GM11168 (cell line): ENCODE data around the gene CHFR.
"Not testable (repeated sequence)": the region's sequence is repeated elsewhere in the genome, so short reads cannot be mapped to it uniquely, and the experiment has no call there.

Source experiments
- in situ Hi-C: fragments of 300-500 bp; cut with MboI; formaldehyde crosslinking; loops from one replicate; pipeline ENCODE4 v1.12.0; 2022; ENCODE audit warnings: low sequenced_read_pairs; ENCODE audit not compliant: unreplicated experiment

CHFR gene

DNA sequence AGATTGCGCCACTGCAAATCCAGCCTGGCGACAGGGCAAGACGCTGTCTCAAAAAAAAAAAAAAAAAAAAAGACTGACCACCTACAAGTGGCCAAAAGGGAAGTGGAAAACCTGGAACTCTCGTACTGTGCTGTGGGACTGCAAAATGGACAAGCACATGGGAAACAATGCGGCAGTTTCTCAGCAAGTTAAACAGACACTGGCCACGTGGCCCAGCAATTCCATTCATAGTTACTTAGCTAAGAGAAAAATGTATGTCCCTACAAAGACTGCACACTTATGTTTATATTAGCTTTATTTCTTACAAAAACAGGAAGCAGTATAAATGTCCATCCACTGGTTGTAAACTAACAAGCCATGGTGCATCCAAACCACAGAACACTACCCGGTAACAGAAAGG, 5.6 kb downstream of the CHFR start:
- in situ Hi-C loops, result no loop called here

DNA sequence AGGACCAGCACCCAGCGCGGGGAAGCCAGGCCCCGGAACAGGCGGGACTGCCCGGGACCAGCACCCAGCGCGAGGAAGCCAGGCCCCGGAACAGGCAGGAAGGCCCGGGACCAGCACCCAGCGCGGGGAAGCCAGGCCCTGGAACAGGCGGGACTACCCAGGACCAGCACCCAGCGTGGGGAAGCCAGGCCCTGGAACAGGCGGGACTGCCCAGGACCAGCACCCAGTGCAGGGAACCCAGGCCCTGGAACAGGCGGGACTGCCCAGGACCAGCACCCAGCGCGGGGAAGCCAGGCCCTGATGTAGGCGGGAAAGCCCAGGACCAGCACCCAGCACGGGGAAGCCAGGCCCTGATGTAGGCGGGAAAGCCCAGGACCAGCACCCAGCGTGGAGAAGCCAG, 12.8 kb downstream of the CHFR start:
- in situ Hi-C loops, result not testable (repeated sequence)

DNA sequence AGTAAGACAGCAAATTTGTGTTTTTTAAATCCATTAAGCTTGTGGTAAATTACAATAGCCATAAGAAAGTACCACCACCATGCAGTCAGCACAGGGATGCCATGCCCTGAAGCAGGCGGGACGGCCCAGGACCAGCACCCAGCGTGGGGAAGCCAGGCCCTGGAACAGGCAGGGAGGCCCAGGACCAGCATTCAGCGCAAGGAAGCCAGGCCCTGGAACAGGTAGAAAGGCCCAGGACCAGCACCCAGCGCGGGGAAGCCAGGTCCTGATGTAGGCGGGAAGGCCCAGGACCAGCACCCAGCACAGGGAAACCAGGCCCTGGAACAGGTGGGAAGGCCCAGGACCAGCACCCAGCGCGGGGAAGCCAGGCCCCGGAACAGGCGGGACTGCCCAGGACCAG, 13.2 kb downstream of the CHFR start:
- in situ Hi-C loops, result no loop called here

DNA sequence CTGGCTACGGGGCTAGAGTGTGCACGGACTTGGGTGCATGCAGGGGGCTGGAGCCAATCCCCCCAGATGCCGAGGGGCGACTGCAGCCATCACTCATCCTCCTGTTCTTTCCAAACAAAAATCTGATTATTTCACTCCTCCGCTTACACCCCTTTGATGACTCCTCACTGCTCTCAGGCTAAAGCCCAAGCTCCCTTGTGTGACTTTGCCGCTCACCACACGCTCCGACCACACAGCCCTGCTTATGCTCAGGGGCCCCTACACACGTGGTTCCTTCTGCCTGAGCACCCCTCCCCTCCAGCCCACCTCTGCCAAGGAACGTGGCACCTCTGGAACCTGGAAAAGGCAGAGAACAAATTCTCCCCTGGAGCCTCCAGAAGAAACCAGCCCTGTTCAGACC, 13.7 kb downstream of the CHFR start:
- in situ Hi-C loops, result no loop called here

DNA sequence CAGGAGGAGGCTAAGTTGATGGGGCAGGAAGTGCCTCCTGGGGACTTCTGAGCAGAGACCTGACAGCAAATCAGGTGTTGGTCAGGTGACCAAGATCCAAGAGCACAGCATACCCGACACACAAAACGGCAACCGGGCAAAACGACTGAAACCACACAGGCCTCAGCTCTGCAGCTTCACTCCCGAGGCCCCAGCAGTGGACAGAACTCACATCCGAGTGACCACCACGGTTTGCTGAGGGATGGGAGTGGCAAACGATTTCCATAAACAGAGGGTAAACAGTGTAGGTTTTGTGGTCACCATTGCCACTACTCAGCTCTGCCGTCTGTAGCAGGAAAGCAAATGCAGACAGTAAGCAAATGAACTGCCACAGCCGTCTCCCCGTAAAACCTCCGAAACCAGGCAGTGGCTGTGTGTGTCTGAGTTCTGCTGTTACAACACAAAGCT, 14.4 kb downstream of the CHFR start:
- in situ Hi-C loops, result no loop called here

DNA sequence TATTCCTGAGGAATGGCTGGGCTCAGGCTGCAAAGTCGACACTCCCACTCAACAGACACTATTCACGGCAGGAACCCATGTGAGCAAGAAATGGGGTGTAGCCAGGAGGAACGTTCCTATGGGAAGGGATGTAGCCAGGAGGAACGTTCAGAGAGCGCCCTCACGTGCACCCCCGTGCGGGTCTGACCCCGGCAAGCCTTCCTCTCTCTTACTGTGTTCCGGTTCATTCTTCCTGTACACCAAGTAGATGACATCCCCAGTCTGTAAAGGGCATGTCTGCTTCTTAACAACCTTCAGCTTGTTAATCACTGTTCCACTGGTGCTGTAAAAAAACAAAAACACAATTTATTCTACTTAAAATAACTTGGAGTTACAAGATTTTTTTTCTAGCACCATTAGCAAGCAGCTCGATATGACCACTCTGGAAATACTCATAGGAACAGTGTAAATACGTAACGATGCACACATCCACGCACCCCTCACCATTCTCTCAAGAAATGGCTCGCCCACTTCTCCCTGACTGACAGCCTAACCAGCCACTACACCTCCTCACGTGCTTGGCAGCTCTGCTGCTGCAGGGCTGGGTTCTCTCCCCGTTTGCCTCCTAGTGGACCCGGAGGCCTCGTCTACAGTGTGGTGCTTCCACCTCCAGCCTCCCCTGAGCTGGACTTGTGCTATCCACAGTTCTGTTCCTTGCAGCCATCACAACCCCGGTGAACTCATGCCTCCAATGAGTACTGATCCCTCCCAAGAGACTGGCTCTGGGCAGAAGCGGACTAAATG, 15.1 kb downstream of the CHFR start:
- in situ Hi-C loops, result no loop called here

DNA sequence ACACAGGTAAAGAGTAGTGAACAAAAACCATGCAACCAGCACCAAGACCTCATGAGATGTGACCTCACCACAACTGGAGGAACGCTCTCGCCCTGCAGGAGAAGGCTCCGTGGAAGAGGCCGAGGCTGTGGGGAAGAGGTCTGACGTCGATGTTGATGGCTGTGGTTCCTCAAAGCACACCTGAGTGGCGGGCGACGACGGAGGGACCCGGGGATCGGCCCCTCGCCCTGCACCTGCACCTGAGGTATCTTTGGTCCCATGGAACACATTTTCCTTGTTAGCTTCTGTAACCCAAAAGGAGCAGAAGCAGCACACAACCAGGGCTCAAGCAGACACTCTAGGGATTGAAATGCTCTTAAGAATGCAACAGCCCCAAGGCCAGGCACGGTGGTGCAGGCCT, 17.9 kb downstream of the CHFR start:
- in situ Hi-C loops, result no loop called here

DNA sequence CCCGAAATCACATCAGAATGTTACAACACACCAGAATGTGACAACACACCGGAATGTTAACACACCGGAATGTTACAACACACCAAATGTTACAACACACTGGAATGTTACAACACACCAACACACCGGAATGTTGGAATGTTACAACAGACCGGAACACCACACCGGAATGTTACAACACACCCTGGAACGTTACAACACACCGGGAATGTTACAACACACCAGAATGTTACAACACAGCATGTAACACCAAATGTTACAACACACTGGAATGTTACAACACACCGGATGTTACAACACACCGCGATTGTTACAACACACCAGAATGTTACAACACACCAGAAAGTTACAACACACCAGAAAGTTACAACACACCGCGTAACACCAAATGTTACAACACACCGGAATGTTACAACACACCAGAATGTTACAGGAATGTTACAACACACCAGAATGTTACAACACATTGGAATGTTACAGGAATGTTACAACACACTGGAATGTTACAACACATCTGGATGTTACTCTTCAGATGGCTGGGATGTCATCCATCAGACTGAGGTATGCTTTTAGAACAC, 21.1 kb downstream of the CHFR start:
- in situ Hi-C loops, result no loop called here

DNA sequence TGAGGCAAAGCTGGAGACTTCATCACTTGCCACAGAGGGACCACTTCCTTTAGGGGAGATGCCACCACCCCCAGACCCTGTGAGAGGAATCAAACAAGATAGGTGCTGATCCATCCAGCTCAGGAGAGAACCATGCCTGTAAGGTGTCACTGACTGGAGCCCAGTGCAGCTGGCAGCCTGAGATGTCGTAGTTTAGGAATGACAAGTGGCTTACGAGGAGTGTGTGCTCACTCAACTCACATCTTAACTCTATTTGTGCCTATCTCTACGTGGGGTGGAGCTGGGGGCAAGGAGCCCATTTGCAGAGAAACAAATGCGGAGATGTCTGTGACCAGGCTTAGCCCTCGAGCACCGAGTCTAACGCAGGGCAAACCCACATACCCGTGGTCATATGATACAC, 25.8 kb downstream of the CHFR start:
- in situ Hi-C loops, result no loop called here

DNA sequence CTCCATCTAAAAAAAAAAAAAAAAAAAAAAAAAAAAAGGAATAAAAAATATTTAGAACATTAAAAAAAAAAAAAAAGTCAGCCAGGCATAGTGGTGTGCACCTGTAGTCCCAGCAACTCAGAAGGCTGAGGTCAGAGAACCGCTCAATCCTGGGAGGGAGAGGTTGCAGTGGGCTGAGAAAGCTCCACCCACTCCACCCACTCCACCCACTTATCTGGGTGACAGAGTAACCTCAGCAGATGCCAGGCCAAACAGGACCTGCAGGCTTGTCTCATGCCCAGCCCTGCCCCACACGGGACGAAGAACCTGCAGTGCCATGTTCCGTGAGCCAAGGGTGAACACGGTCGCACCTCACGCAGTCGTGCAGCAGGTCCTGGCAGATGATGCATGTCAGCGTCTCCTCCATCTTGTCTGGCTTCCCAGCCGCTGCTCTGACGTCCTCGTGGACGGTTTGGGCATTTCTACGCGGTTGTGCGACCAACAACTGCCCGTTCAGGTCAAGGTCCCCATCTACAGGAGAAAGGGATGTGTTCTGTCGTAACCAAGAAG, 28.6 kb downstream of the CHFR start:
- in situ Hi-C loops, result no loop called here

DNA sequence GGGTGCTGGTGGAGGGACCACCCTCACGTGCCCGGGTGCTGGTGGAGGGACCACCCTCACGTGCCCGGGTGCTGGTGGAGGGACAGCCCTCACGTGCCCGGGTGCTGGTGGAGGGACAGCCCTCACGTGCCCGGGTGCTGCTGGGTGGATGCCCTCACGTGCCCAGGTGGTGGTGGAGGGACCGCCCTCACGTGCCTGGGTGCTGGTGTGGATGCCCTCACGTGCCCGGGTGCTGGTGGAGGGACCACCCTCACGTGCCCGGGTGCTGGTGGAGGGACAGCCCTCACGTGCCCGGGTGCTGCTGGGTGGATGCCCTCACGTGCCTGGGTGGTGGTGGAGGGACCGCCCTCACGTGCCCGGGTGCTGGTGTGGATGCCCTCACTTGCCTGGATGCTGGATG, 30.4 kb downstream of the CHFR start:
- in situ Hi-C loops, result not testable (repeated sequence)

DNA sequence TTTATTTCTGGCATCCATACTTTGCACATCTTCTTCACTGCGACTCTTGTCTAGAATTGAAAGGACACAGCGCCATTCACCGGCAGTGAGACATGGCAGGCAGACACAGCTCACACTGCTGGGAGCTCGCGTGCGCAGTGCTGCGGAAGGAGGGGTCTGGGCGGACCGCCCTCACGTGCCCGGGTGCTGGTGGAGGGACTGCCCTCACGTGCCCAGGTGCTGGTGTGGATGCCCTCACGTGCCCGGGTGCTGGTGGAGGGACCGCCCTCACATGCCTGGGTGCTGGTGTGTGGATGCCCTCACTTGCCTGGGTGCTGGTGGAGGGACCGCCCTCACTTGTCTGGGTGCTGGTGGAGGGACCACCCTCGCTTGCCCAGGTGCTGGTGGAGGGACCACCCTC, 30.8 kb downstream of the CHFR start:
- in situ Hi-C loops, result no loop called here

DNA sequence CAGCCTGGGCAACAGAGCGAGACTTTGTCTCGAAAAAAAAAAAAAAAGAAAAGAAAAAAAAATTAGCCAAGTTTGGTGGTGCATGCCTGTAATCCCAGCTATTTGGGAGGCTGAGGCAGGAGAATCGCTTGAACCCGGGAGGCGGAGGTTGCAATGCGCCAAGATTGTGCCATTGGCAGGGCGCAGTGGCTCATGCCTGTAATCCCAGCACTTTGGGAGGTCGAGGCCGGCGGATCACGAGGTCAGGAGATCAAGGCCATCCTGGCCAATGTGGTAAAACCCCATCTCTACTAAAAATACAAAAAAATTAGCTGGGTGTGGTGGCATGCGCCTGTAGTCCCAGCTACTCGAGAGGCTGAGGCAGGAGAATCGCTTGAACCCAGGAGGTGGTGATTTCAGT, 32.2 kb downstream of the CHFR start:
- in situ Hi-C loops, result not testable (repeated sequence)

DNA sequence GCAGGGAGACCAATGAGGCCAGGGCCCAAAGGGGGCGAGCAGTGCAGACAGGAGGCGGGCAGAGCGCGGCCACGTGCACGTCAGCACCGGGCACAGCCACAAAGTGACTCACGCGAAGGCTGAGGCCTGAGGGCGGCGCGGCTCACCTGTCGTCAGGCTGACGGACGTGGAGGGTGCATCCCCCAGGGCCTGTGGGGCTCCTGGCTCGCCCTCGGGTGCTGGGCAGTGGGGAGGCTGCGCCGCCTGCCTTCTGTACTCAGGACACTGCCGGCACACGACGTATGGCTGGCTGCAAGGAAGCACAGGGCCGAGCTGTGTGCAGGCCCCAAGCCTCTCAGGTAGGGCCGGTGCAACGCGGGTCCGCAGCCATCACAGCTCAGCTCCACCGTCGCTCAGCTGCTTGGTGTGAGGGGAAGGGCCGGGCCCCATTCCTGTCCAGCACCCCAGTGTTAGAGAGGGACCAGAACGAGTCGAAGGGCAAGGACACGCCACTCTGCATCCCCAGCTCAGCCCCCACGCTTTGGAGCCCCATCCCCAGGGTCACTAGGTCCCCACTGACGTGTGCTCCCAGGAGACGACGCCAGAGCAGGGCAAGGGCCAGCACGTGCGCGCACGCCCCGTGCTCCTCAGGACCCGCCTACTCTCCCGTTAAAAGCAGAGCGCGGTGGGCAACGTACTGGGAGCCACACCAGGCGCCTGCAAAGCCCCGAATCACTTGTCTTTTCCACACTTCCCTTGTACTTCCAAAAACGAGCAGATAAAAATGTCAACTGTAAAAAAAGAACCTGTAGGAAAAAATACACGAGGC, 33.9 kb downstream of the CHFR start:
- in situ Hi-C loops, result no loop called here

DNA sequence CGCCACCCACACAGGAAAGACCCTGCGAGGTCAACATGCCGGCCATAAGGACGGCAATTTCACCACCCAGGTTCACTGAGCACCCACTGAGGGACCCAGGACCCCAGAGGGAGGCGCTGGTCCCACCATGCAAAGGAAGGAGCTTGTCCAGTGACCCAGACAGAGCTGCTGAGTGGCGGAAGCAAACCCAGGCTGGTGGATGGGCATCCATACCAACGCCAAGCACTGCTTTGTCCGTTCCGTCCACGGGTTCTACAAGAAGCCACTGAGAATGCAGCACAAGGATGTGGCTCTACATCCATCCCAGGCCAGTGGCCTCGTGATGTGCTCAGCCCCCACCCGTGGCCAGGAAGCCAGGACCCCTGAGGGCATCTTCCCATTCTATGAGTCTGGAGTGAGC, 34.9 kb downstream of the CHFR start:
- in situ Hi-C loops, result no loop called here

DNA sequence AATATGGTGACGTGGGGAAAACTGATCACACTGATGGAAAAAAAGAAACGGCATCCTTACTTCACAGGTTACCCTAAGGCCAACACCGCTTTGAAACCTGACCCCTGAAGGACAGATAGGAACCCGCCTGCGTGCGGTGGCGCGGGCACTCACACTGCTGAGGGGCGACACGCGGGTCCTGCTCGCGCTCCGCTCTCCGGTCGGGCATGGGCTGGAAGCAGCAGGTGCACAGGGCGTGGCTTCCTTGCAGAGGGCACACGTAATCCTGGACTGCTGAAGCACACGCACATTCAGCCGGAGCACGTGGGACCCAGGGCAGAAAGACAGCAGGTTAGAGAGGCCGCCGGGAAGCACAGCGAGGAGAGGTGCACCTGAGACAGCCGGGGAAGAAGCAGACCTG, 35.9 kb downstream of the CHFR start:
- in situ Hi-C loops, result no loop called here

DNA sequence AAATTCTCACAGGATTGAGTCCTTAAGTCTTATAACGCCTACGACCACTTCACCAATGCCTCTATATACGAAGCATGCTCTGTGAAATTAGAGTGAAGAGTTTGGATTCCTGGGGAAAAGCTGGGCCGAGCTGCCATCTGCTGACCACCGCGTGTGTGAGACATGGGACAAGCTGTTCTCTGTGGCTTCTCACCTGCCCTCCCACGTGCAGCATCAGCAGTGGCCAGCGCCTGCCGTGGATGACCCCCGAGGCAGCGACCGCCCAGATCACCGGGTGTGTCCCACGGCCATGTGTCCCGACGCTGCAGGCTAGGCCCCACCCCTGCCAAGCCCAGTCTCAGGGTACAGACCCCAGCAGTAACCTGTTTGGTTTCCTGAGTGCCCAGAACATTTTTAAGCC, 37.1 kb downstream of the CHFR start:
- in situ Hi-C loops, result no loop called here

DNA sequence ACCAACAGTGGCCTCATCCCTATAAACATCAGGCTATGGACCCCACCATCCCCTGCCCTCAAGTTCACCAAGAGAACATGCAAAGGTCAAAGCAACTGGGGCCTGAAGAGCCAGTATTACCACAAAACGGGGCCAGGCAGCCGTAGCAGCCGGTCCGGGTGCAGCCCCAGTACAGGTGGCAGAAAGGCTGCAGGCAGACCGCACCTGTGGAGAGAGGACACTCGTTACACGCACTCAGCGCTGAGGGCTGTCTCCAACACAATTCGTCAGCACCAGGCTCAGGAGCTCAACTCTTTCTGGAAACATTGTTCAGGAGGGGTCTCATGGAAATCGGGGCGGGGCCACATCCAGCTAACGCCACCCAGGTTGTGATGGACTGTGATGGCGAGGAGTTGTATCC, 38.9 kb downstream of the CHFR start:
- in situ Hi-C loops, result no loop called here

DNA sequence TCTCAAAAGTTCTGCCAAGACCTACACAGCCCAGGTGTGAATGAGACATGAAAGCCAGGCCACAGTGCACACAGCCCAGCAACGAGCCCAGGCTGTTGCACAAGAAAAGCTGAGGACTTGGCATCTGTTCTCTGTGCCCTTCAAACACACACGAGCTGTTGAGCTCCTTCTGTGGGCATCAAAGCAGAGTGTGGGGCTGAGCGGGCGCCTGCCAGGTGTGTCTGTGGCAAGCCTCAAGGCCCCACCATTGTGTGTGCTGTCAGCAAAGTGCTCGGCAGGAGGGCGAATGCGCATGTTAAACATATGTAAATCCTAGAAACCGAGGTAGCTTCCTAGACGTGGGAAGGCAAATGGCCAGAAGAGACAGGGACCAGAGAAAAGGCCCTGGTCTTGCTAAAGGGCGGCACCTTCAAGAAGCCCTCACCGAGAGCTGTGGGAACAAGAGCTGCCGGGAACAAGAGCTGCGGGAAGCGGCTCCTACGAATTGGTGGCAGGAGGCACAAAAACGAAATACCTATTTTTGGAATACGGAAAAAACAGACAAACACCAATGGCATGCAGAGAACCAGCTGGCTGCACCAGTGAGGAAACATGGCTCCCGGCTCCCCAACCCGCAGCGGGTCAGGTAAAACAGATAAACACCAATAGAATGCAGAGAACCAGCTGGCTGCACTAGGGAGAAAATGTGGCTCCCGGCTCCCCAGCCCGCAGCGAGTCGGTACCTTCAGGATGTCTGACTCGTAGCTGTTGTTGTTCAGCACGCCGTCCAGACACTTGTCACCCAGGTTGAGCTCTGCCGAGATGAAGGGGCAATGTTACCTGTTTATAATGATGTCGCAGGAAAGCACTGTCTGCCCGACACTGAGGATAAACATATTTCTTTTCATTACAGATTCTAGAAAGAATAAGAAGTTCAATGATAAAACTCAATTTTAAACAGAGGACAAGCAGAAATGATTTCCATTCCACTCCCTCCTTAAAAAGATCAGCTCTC, 39.7 kb downstream of the CHFR start:
- in situ Hi-C loops, result no loop called here

DNA sequence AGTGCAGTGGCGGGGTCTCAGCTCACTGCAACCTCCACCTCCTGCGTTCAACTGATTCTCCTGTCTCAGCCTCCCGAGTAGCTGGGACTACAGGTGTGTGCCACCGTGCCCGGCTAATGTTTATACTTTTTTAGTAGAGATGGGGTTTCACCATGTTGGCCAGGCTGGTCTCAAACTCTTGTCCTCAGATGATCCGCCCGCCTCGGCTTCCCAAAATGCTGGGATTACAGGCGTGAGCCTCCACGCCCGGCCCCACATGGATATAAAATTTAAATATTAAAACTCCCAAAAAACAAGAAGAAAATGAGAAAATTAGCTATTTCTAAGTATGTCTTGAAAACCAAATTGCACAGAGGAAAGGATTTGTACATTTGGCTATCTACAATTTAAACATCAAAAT, 42.7 kb downstream of the CHFR start:
- in situ Hi-C loops, result not testable (repeated sequence)
